ENCODE results near the gene DLG2.

DNA sequence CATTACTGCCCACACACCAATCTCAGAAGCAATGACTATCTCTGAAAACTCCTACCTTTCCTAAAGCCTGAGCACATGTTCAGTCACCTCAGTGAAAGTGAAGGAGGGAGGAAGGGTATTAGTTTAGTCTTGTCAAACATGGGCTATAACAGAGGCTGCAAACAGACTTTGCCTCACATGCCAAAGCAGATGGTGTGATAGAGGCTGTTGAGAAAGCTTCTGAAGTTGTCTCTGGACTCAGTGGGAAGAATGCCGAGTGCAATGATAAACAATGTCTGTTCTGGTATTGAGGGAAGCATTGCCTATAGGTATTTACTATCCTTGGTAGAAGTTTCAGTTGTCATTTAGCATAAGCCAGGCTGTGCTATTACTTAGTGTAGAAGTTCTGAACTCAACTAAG lies 2026.5 kb downstream of the DLG2 start:
- TF ChIP-seq, protein P1, sequence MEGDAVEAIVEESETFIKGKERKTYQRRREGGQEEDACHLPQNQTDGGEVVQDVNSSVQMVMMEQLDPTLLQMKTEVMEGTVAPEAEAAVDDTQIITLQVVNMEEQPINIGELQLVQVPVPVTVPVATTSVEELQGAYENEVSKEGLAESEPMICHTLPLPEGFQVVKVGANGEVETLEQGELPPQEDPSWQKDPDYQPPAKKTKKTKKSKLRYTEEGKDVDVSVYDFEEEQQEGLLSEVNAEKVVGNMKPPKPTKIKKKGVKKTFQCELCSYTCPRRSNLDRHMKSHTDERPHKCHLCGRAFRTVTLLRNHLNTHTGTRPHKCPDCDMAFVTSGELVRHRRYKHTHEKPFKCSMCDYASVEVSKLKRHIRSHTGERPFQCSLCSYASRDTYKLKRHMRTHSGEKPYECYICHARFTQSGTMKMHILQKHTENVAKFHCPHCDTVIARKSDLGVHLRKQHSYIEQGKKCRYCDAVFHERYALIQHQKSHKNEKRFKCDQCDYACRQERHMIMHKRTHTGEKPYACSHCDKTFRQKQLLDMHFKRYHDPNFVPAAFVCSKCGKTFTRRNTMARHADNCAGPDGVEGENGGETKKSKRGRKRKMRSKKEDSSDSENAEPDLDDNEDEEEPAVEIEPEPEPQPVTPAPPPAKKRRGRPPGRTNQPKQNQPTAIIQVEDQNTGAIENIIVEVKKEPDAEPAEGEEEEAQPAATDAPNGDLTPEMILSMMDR (IDR thresholded peaks at IDR 0.05; ENCODE audit: extremely low read depth in 1 of 2, insufficient read depth in 1 of 2, low read depth in 1 of 2, low read length in 2 of 2): no peak
- TF ChIP-seq, protein P2, sequence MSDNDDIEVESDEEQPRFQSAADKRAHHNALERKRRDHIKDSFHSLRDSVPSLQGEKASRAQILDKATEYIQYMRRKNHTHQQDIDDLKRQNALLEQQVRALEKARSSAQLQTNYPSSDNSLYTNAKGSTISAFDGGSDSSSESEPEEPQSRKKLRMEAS (IDR thresholded peaks at IDR 0.05; ENCODE audit: insufficient read depth, insufficient read length): no peak
- no peak for TF ChIP-seq POLR2A (IDR thresholded peaks at IDR 0.05; ENCODE audit: low read depth, low read length)
- TF ChIP-seq EZH2 (IDR thresholded peaks at IDR 0.05; ENCODE audit: borderline replicate concordance, low read depth, low read length, severe bottlenecking): no peak
- no peak for TF ChIP-seq MYC (IDR thresholded peaks at IDR 0.05; ENCODE audit: low read depth, low read length)
- TF ChIP-seq POLR2AphosphoS5 (IDR thresholded peaks at IDR 0.05; ENCODE audit: insufficient read depth, low read depth, low read length): no peak
